Measurements from ENCODE around the gene CCDC81. TPM values are rescaled to one million over a fixed set of nuclear protein-coding genes. Genes with fewer than 3 reads are reported as not detected.

Gene CCDC81
- total RNA-seq, 2 experiments from 2014 or later: 0.27 to 0.47 TPM

DNA sequence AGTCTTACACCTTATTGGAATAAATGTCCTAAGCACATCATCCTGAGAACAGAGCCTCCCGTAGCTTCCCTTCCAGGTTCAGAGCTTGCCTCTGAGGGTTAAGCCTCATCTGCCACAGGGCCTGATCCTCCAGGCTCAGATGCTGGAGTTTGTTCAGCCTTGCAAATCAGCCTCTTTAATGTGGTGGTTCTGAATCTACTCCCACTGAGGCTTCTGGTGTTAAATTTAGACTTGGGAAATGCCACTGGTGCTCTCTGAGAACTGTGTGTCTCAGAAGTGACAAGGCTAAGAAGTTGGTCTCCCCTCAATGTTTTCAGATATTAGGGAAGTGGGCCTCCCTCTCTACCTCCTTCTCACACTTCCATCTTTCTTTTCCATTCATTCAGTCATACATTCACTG is 68.7 kb downstream of the CCDC81 start:
- intact Hi-C loops (cut with DNase I, micrococcal nuclease): no loop called here
- ATAC-seq (ENCODE audit: poor library complexity): no peak
- Histone ChIP-seq H3K36me3 (ENCODE audit: insufficient read depth, low read length) (no peaks in the 10 kb centered on the region), H3K27me3 (ENCODE audit: control insufficient read depth in 1 of 2, insufficient read depth in 2 of 2, low read length in 2 of 2) (no peaks in the 10 kb centered on the region), H3K27ac (ENCODE audit: low read depth in 1 of 2, low read length in 2 of 2) (no peak overlapping the region), H3K9me3 (ENCODE audit: control insufficient read depth in 1 of 2, insufficient read depth in 1 of 2, low read length in 2 of 2) (no peaks in the 10 kb centered on the region), H3K4me3 (ENCODE audit: low read length) (no peak overlapping the region), H3K4me1 (ENCODE audit: insufficient read depth, low read length) (no peaks in the 10 kb centered on the region)
- Mint-ChIP-seq H3K9me3 (no peaks in the 10 kb centered on the region), H3K36me3 (ENCODE audit: low read depth) (no peaks in the 10 kb centered on the region), H3K4me3 (no peak overlapping the region), H3K27me3 (no peaks in the 10 kb centered on the region), H3K4me1 (ENCODE audit: low read depth) (no peaks in the 10 kb centered on the region), H3K27ac (no peak overlapping the region)
- DNase-seq: no peak
- ChIA-PET POLR2A (no interaction called here), CTCF (no interaction called here)
- TF ChIP-seq, protein P1, sequence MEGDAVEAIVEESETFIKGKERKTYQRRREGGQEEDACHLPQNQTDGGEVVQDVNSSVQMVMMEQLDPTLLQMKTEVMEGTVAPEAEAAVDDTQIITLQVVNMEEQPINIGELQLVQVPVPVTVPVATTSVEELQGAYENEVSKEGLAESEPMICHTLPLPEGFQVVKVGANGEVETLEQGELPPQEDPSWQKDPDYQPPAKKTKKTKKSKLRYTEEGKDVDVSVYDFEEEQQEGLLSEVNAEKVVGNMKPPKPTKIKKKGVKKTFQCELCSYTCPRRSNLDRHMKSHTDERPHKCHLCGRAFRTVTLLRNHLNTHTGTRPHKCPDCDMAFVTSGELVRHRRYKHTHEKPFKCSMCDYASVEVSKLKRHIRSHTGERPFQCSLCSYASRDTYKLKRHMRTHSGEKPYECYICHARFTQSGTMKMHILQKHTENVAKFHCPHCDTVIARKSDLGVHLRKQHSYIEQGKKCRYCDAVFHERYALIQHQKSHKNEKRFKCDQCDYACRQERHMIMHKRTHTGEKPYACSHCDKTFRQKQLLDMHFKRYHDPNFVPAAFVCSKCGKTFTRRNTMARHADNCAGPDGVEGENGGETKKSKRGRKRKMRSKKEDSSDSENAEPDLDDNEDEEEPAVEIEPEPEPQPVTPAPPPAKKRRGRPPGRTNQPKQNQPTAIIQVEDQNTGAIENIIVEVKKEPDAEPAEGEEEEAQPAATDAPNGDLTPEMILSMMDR (IDR thresholded peaks at IDR 0.05): no peak

- Histone ChIP-seq H3K27me3 (ENCODE audit: control insufficient read depth in 1 of 2, insufficient read depth in 2 of 2, low read length in 2 of 2) (no peaks in the 10 kb centered on the region), H3K36me3 (ENCODE audit: insufficient read depth, low read length) (no peaks in the 10 kb centered on the region), H3K9me3 (ENCODE audit: control insufficient read depth in 1 of 2, insufficient read depth in 1 of 2, low read length in 2 of 2) (no peaks in the 10 kb centered on the region), H3K27ac (ENCODE audit: low read depth in 1 of 2, low read length in 2 of 2) (no peak overlapping the region), H3K4me1 (ENCODE audit: insufficient read depth, low read length) (no peaks in the 10 kb centered on the region), H3K4me3 (ENCODE audit: low read length) (no peak overlapping the region)
- intact Hi-C loops (cut with DNase I, micrococcal nuclease): no loop called here
- Mint-ChIP-seq H3K4me3 (no peak overlapping the region), H3K9me3 (no peaks in the 10 kb centered on the region), H3K27me3 (no peaks in the 10 kb centered on the region), H3K27ac (no peak overlapping the region), H3K4me1 (ENCODE audit: low read depth) (no peaks in the 10 kb centered on the region), H3K36me3 (ENCODE audit: low read depth) (no peaks in the 10 kb centered on the region)
- TF ChIP-seq, protein P1 (IDR thresholded peaks at IDR 0.05): no peak
- no peak for DNase-seq
- ChIA-PET POLR2A (no interaction called here), CTCF (no interaction called here)
- no peak for ATAC-seq (ENCODE audit: poor library complexity)
Measured at GRCh38 chr11:86444981-86445380, 70.3 kb downstream of the CCDC81 start.

DNA sequence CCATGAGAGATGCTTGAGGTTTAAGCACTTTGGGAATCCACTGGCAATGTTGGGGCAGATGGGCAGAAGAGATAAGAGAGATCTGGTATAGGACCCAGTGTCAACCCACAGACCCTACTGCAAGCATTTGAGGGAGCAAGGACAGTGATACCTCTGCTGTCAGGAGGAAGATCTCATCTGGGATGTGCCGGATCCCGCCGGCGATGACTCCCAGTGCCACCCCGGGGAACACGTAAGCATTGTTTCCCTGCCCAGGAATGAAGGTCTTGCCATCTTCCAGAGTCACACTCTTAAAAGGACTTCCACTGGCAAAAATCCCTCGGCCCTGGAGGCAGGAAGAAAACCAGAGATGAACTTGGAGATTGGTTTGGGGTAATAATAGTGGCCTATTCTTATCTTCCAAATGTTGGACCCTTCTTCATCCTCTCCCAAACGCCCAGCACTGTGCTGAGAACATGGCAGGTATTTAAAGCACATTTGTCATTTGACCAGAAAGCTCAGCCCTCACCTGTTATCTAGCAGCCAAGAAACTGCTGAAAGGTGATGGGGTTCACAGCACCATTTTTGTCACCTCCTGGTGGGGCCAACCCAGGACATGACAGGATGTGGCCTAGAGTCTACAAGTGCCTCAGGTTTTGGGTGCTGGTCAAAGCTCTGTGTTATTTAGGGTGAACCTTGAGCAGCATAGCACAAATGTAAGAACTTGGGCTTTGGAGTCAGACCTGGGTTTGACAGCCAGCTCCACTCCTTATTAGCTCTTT is 71.7 kb downstream of the CCDC81 start:
- Mint-ChIP-seq H3K27me3 (no peaks in the 10 kb centered on the region), H3K27ac (no peak overlapping the region), H3K36me3 (ENCODE audit: low read depth) (no peaks in the 10 kb centered on the region), H3K4me3 (no peak overlapping the region), H3K4me1 (ENCODE audit: low read depth) (no peaks in the 10 kb centered on the region), H3K9me3 (no peaks in the 10 kb centered on the region)
- TF ChIP-seq, protein P1 (IDR thresholded peaks at IDR 0.05): no peak
- no peak for DNase-seq
- ChIA-PET POLR2A (no interaction called here), CTCF (no interaction called here)
- intact Hi-C loops (cut with DNase I, micrococcal nuclease): no loop called here
- Histone ChIP-seq H3K27ac (ENCODE audit: low read depth in 1 of 2, low read length in 2 of 2) (no peak overlapping the region), H3K9me3 (ENCODE audit: control insufficient read depth in 1 of 2, insufficient read depth in 1 of 2, low read length in 2 of 2) (no peaks in the 10 kb centered on the region), H3K36me3 (ENCODE audit: insufficient read depth, low read length) (no peaks in the 10 kb centered on the region), H3K27me3 (ENCODE audit: control insufficient read depth in 1 of 2, insufficient read depth in 2 of 2, low read length in 2 of 2) (no peaks in the 10 kb centered on the region), H3K4me1 (ENCODE audit: insufficient read depth, low read length) (no peaks in the 10 kb centered on the region), H3K4me3 (ENCODE audit: low read length) (no peak overlapping the region)
- no peak for ATAC-seq (ENCODE audit: poor library complexity)
